ENCODE measurements around the gene ZMYM2. TPM values are rescaled to one million over a fixed set of nuclear protein-coding genes. Genes with fewer than 3 reads are reported as not detected.

The ZMYM2 gene
- total RNA-seq, 1 experiment from 2014 or later = 159 TPM

- TF ChIP-seq FOXP1 (CRISPR knock-in tag; IDR thresholded peaks at IDR 0.05; ENCODE audit: borderline replicate concordance) = no peak
- no peak for TF ChIP-seq TEAD1 (CRISPR knock-in tag; IDR thresholded peaks at IDR 0.05)
- TF ChIP-seq AR (CRISPR knock-in tag; IDR thresholded peaks at IDR 0.05) = no peak
- TF ChIP-seq, protein P1, sequence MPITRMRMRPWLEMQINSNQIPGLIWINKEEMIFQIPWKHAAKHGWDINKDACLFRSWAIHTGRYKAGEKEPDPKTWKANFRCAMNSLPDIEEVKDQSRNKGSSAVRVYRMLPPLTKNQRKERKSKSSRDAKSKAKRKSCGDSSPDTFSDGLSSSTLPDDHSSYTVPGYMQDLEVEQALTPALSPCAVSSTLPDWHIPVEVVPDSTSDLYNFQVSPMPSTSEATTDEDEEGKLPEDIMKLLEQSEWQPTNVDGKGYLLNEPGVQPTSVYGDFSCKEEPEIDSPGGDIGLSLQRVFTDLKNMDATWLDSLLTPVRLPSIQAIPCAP (CRISPR knock-in tag; IDR thresholded peaks at IDR 0.05) = no peak
These were observed 143.2 kb downstream of the ZMYM2 start (continued) for GRCh38 chr13:20101467-20102316.

DNA sequence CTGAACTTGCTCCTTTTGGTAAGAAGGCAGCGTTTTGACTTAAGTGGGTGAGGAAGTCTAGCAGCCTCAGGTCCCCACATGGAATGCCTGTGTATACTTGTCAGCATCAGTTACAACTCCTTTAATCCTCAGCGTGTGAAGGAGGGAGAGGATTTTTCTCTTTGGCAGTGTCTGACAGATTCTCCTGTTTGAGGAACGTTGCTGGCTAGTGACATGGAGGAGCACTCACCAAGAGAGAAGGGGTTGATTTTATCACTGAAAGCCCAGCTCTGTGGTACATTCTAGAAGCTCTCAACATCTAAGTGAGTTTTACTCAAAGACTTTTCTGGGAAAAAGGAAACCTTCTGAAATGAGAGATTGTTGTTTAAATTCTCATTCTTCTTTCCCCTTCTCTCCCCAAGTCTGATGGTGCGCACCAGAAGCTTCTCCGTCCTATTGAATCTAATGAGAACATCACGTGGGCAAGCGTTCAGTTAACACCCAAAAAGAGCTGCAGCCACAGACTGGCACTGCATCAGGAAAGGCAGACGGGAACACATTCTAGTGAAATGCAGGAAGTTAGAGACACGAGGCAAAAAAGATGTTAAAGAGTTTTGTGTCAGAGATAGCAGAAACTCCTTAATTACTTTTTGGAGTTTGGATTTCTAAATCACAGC, 144.1 kb downstream of the ZMYM2 start:
- peaks cover 4% of the 10 kb centered on the region; the same call in 1 of the 2 replicates for H3K27me3 Mint-ChIP-seq (ENCODE audit: low read depth)
- H3K36me3 Mint-ChIP-seq = no peaks in the 10 kb centered on the region
- H3K9me3 Mint-ChIP-seq = no peaks in the 10 kb centered on the region
- POLR2A ChIA-PET = no interaction called here
- DNase-seq (ENCODE audit: low spot score) (no peak), ATAC-seq (no peak)
- TF ChIP-seq TCF7 (CRISPR knock-in tag; IDR thresholded peaks at IDR 0.05; ENCODE audit: low read depth) (no peak), TP53 (CRISPR knock-in tag; IDR thresholded peaks at IDR 0.05) (no peak), ZNF317 (CRISPR knock-in tag; IDR thresholded peaks at IDR 0.05; ENCODE audit: borderline replicate concordance, low read depth) (no peak), JAZF1 (CRISPR knock-in tag; IDR thresholded peaks at IDR 0.05) (no peak), GABPB1 (CRISPR knock-in tag; IDR thresholded peaks at IDR 0.05) (no peak), PRRX2 (CRISPR knock-in tag; IDR thresholded peaks at IDR 0.05) (no peak), RORB (CRISPR knock-in tag; IDR thresholded peaks at IDR 0.05) (no peak), FOXP4 (CRISPR knock-in tag; IDR thresholded peaks at IDR 0.05) (no peak), MAX (CRISPR knock-in tag; IDR thresholded peaks at IDR 0.05) (no peak), MXD4 (CRISPR knock-in tag; IDR thresholded peaks at IDR 0.05; ENCODE audit: borderline replicate concordance) (no peak)
- TF ChIP-seq, protein P2, sequence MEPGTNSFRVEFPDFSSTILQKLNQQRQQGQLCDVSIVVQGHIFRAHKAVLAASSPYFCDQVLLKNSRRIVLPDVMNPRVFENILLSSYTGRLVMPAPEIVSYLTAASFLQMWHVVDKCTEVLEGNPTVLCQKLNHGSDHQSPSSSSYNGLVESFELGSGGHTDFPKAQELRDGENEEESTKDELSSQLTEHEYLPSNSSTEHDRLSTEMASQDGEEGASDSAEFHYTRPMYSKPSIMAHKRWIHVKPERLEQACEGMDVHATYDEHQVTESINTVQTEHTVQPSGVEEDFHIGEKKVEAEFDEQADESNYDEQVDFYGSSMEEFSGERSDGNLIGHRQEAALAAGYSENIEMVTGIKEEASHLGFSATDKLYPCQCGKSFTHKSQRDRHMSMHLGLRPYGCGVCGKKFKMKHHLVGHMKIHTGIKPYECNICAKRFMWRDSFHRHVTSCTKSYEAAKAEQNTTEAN (CRISPR knock-in tag; IDR thresholded peaks at IDR 0.05) = no peak
- TF ChIP-seq, protein P3, sequence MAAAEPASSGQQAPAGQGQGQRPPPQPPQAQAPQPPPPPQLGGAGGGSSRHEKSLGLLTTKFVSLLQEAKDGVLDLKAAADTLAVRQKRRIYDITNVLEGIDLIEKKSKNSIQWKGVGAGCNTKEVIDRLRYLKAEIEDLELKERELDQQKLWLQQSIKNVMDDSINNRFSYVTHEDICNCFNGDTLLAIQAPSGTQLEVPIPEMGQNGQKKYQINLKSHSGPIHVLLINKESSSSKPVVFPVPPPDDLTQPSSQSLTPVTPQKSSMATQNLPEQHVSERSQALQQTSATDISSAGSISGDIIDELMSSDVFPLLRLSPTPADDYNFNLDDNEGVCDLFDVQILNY (CRISPR knock-in tag; IDR thresholded peaks at IDR 0.05) = no peak
- no peak overlapping the region for H3K27ac Mint-ChIP-seq
- CTCF ChIA-PET = interaction anchor here (0.8 kb wide), 1 partner anchor 25 kb away, joined by 4 read pairs; no protein-coding TSS in a partner anchor
- peaks cover 38% of the 10 kb centered on the region for H3K4me1 Mint-ChIP-seq
- no peak overlapping the region for H3K4me3 Mint-ChIP-seq
